GM12878 (cell line): Measurements from ENCODE around the gene IGSF1. TPM values are rescaled to one million over a fixed set of nuclear protein-coding genes. Genes with fewer than 3 reads are reported as not detected.

Experiments
- ATAC-seq: fragments of 200-7000 bp; cut with Tn5 transposase; 3 replicates; pipeline ENCODE4 v1.9.1; 2020; ENCODE audit warnings: mild to moderate bottlenecking, moderate library complexity
- BruUV-seq: library from RNA; stranded (reverse); fragments of 400-500 nt; replicated peaks from 2 replicates; lab custom pipeline; 2021; lab: Mats Ljungman, UMichigan
- CTCF ChIA-PET: fragments of 300-600 bp; sonication (Branson Sonifier 250); formaldehyde crosslinking; extraction: SDS; loops from one replicate; lab custom pipeline; 2021; ENCODE audit warnings: inconsistent platforms; lab: Yijun Ruan, JAX
- POLR2A ChIA-PET: fragments of 350-600 bp; formaldehyde crosslinking; extraction: SDS; loops from one replicate; lab custom pipeline; 2021; ENCODE audit warnings: inconsistent platforms; lab: Charles Lee
- RAD21 ChIA-PET: fragments of 300-600 bp; sonication (Branson Sonifier 250); formaldehyde crosslinking; loops from one replicate; lab custom pipeline; 2023; ENCODE audit warnings: antibody characterized with exemption; ENCODE audit not compliant: unreplicated experiment; lab: Charles Lee
- SMC1A ChIA-PET: fragments of 300-600 bp; sonication (Branson Sonifier 250); formaldehyde crosslinking; loops from one replicate; lab custom pipeline; 2023; ENCODE audit not compliant: unreplicated experiment, uncharacterized antibody; lab: Charles Lee
- DNase-seq: peaks from one replicate; pipeline ENCODE4 v3.0.0-alpha.2; 2011; ENCODE audit warnings: low read depth, low spot score
- FAIRE-seq: peaks from 3 replicates; lab custom pipeline; 2011; peaks lifted over from hg19 to GRCh38; lab: Jason Lieb, UNC
- H2AFZ ChIP-seq: 2 replicates; pipeline ENCODE4 v1.6.0; 2011; ENCODE audit warnings: low read depth, low read length, control low read depth; ENCODE audit not compliant: control insufficient read depth
- H3K27ac ChIP-seq: 2 replicates; pipeline ENCODE4 v1.5.1; 2011; ENCODE audit warnings: control low read depth; ENCODE audit not compliant: control insufficient read depth, insufficient read depth
- H3K27me3 ChIP-seq, 2 experiments: replicated peaks in 1 of 2; 2 replicates each; pipeline versions ENCODE4 v1.6.0 to v1.6.1; 2011; ENCODE audit warnings: low read length in 1 of 2; ENCODE audit not compliant: control insufficient read depth in 2 of 2, insufficient read depth in 2 of 2
- H3K36me3 ChIP-seq, 2 experiments: 2 replicates each; pipeline ENCODE4 v1.5.1; 2011; ENCODE audit warnings: low read length in 1 of 2; ENCODE audit not compliant: control insufficient read depth in 2 of 2, insufficient read depth in 2 of 2
- H3K4me1 ChIP-seq: 2 replicates; pipeline ENCODE4 v1.6.1; 2011; ENCODE audit warnings: mild to moderate bottlenecking, low read length, moderate library complexity, mixed read lengths; ENCODE audit not compliant: control insufficient read depth, insufficient read depth
- H3K4me2 ChIP-seq: 2 replicates; pipeline ENCODE4 v1.6.0; 2011; ENCODE audit warnings: control low read depth; ENCODE audit not compliant: control insufficient read depth, insufficient read depth
- H3K4me3 ChIP-seq: fragments of 200-600 bp; sonication (generic); 2 replicates; pipeline ENCODE4 v1.5.1; 2016
- H3K79me2 ChIP-seq: 2 replicates; pipeline ENCODE4 v1.6.0; 2011; ENCODE audit warnings: low read length; ENCODE audit not compliant: control insufficient read depth, insufficient read depth
- H3K9ac ChIP-seq: 2 replicates; pipeline ENCODE4 v1.8.0; 2011; ENCODE audit warnings: low read length, control low read depth, mixed read lengths; ENCODE audit not compliant: control insufficient read depth, insufficient read depth
- H3K9me3 ChIP-seq: replicated peaks from 3 replicates; pipeline ENCODE4 v1.5.1; 2011; ENCODE audit warnings: mild to moderate bottlenecking, low read length; ENCODE audit not compliant: control insufficient read depth, insufficient read depth
- H4K20me1 ChIP-seq: 2 replicates; pipeline ENCODE4 v1.6.0; 2011; ENCODE audit not compliant: control insufficient read depth, insufficient read depth
- CBX3 ChIP-seq: fragments of 200-600 bp; sonication (generic); IDR thresholded peaks from 2 replicates; pipeline ENCODE4 v1.6.1; 2016; ENCODE audit warnings: low read depth, borderline replicate concordance
- CBX5 ChIP-seq: sonication (generic); IDR thresholded peaks from 2 replicates; pipeline ENCODE4 v1.6.1; 2016; ENCODE audit warnings: low read depth, moderate library complexity, mild to moderate bottlenecking, inconsistent platforms
- EP300 ChIP-seq, 2 experiments: fragments of 150-350 bp in 1 of 2; IDR thresholded peaks; 2 replicates each; pipeline ENCODE4 v1.6.1; 2011 to 2012; ENCODE audit warnings: low read depth in 2 of 2, low read length in 2 of 2, borderline replicate concordance in 1 of 2, improper control_type of control experiment in 1 of 2, inconsistent platforms in 1 of 2; ENCODE audit not compliant: control insufficient read depth in 1 of 2
- KLF5 ChIP-seq: fragments of 450-650 bp; IDR thresholded peaks from 2 replicates; pipeline ENCODE4 v1.6.1; 2014; ENCODE audit warnings: mild to moderate bottlenecking; ENCODE audit not compliant: partially characterized antibody
- MEF2A ChIP-seq: IDR thresholded peaks from 2 replicates; pipeline ENCODE4 v1.6.1; 2011; ENCODE audit warnings: low read depth, mild to moderate bottlenecking, low read length, moderate library complexity; ENCODE audit not compliant: insufficient read depth
- PAX8 ChIP-seq: fragments of 450-650 bp; IDR thresholded peaks from 2 replicates; pipeline ENCODE4 v1.6.1; 2017; ENCODE audit warnings: mild to moderate bottlenecking, moderate library complexity
- PML ChIP-seq: IDR thresholded peaks from 2 replicates; pipeline ENCODE4 v1.6.1; 2012; ENCODE audit warnings: low read length, inconsistent platforms
- POLR2AphosphoS5 ChIP-seq: IDR thresholded peaks from 2 replicates; pipeline ENCODE4 v1.6.1; 2011; ENCODE audit warnings: mild to moderate bottlenecking, low read length, inconsistent platforms
- SIN3A ChIP-seq: IDR thresholded peaks from 2 replicates; pipeline ENCODE4 v1.6.1; 2012; ENCODE audit warnings: low read depth, low read length, improper control_type of control experiment
- STAT1 ChIP-seq: fragments of 450-650 bp; conservative IDR thresholded peaks from 2 replicates; pipeline ENCODE4 v1.6.1; 2014; ENCODE audit warnings: antibody characterized with exemption, mild to moderate bottlenecking
- TBL1XR1 ChIP-seq: IDR thresholded peaks from 2 replicates; pipeline ENCODE4 v1.6.1; 2012; ENCODE audit warnings: low read depth, low read length, improper control_type of control experiment
- YY1 ChIP-seq: IDR thresholded peaks from 2 replicates; pipeline ENCODE4 v1.6.1; 2011; ENCODE audit warnings: low read depth, mild to moderate bottlenecking, low read length
- ZBTB11 ChIP-seq: fragments of 450-650 bp; formaldehyde crosslinking; IDR thresholded peaks from 2 replicates; pipeline ENCODE4 v1.5.0; 2022; ENCODE audit warnings: mild to moderate bottlenecking, missing genetic modification characterization
- ZBTB4 ChIP-seq: fragments of 450-650 bp; formaldehyde crosslinking; IDR thresholded peaks from 2 replicates; pipeline ENCODE4 v1.4.0; 2022; ENCODE audit warnings: mild to moderate bottlenecking, moderate library complexity
- WGBS: methylation state at CpG from one replicate; pipeline ENCODE4 v1.1.6; 2016; ENCODE audit warnings: low lambda C conversion rate; ENCODE audit not compliant: insufficient replicate concordance, insufficient coverage; ENCODE audit errors: missing lambda C conversion rate; 5-methylcytosine and 5-hydroxymethylcytosine counted together
- in situ Hi-C: fragments of 300-500 bp; cut with MboI; formaldehyde crosslinking; loops from 9 replicates; pipeline ENCODE4 v1.14.3; 2018; ENCODE audit warnings: mixed read lengths
- intact Hi-C: fragments of 100-400 bp; cut with micrococcal nuclease; formaldehyde crosslinking; loops from one replicate; pipeline ENCODE4 v1.14.2; 2022; ENCODE audit not compliant: unreplicated experiment
- polyA plus RNA-seq, 11 experiments: library from polyadenylated mRNA; depleted of rRNA in 4 of 11; unstranded in 6 of 11; stranded (reverse) in 5 of 11; fragments of >200 nt; fragmentation: Nextera tagmentation in 4 of 11; fragmentation: Illumina TruSeq in 1 of 11; extraction: Ambion mirVana in 4 of 11; extraction: Trizol in 1 of 11; gene quantifications; 1 replicate in 1 of 11; 2 replicates in 10 of 11; pipeline versions ENCODE4 v1.2.1 to v1.2.3, GENCODE V29; 2011 to 2016; ENCODE audit warnings: inconsistent platforms in 2 of 11, missing spikeins in 2 of 11, low read depth in 1 of 11
- total RNA-seq, 4 experiments: library from RNA; depleted of rRNA in 3 of 4; stranded (reverse); fragments of >200 nt in 3 of 4; fragmentation: Illumina TruSeq in 1 of 4; extraction: Trizol in 1 of 4; gene quantifications; 2 replicates each; pipeline versions ENCODE4 v1.2.1 to v1.2.3, GENCODE V29; 2013 to 2021
- TF ChIP-seq, protein P1 (sequence below): IDR thresholded peaks from 2 replicates; pipeline ENCODE4 v1.6.1; 2011; ENCODE audit warnings: low read depth, low read length, improper control_type of control experiment, borderline replicate concordance
- TF ChIP-seq, protein P2 (sequence below): fragments of 450-650 bp; IDR thresholded peaks from 2 replicates; pipeline ENCODE4 v1.6.1; 2017; ENCODE audit warnings: mild to moderate bottlenecking

Gene IGSF1
- total and polyA plus RNA-seq, 10 of the 15 experiments (the other 5 are each of a cell fraction or from before 2014, with no cell fraction given) = 0.04 to 0.08 TPM; not detected in 8

DNA sequence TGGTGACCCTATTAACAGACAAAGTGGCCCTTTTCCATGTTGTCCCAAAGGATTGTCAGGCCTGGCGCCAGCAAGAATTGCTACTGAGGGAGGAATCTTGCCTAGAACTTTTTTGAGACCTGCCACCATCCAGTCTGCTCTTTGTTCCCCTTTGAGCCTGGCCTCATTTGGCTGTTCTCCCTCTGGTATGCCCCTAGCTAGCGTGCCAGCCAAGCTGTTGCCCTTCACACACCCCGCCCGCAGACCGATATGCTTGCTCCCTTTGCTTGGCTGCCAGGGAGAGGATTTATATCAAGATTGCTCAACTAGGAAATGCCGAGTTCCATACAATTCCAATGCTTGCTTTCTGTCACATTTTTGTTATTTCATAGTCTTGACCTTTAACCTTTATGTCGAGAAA lies 24.4 kb downstream of the IGSF1 start:
- no peaks in the 10 kb centered on the region for H4K20me1 ChIP-seq
- TF ChIP-seq EP300 (IDR thresholded peaks at IDR 0.05; ENCODE audit: borderline replicate concordance in 1 of 2, control insufficient read depth in 1 of 2, low read depth in 2 of 2, low read length in 2 of 2) (no peak), STAT1 (no peak), MEF2A (no peak), POLR2AphosphoS5 (no peak), ZBTB11 (no peak), ZBTB4 (CRISPR knock-in tag) (no peak), CBX5 (no peak), SIN3A (no peak), KLF5 (no peak), CBX3 (no peak), PML (no peak), PAX8 (no peak), YY1 (no peak), TBL1XR1 (no peak)
- TF ChIP-seq, protein P1, sequence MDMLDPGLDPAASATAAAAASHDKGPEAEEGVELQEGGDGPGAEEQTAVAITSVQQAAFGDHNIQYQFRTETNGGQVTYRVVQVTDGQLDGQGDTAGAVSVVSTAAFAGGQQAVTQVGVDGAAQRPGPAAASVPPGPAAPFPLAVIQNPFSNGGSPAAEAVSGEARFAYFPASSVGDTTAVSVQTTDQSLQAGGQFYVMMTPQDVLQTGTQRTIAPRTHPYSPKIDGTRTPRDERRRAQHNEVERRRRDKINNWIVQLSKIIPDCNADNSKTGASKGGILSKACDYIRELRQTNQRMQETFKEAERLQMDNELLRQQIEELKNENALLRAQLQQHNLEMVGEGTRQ = no peak
- TF ChIP-seq, protein P2, sequence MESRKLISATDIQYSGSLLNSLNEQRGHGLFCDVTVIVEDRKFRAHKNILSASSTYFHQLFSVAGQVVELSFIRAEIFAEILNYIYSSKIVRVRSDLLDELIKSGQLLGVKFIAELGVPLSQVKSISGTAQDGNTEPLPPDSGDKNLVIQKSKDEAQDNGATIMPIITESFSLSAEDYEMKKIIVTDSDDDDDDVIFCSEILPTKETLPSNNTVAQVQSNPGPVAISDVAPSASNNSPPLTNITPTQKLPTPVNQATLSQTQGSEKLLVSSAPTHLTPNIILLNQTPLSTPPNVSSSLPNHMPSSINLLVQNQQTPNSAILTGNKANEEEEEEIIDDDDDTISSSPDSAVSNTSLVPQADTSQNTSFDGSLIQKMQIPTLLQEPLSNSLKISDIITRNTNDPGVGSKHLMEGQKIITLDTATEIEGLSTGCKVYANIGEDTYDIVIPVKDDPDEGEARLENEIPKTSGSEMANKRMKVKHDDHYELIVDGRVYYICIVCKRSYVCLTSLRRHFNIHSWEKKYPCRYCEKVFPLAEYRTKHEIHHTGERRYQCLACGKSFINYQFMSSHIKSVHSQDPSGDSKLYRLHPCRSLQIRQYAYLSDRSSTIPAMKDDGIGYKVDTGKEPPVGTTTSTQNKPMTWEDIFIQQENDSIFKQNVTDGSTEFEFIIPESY = no peak

More for the DNA sequence above, 24.4 kb downstream of the IGSF1 start:
- Histone ChIP-seq H3K9me3 (no peaks in the 10 kb centered on the region), H3K9ac (no peak overlapping the region), H3K79me2 (no peaks in the 10 kb centered on the region), H2AFZ (no peak overlapping the region), H3K4me3 (no peak overlapping the region), H3K27me3 (no peaks in the 10 kb centered on the region; a peak in 2 of 4 replicates), H3K36me3 (no peaks in the 10 kb centered on the region), H3K4me2 (no peak overlapping the region), H3K4me1 (no peaks in the 10 kb centered on the region), H3K27ac (no peak overlapping the region)
- ATAC-seq = no peak
- in situ Hi-C loops = no loop called here
- no peak for FAIRE-seq
- intact Hi-C loops = no loop called here
- SMC1A ChIA-PET = no interaction called here
- 15% methylated on average over 7 of the region's 7 CpGs for WGBS
- RAD21 ChIA-PET = no interaction called here
- no peak for DNase-seq
- no TSS peak for BruUV-seq
- POLR2A ChIA-PET = no interaction called here
- CTCF ChIA-PET = no interaction called here
